Measurements from ENCODE around the gene ADAM12.
A peak's percentile ranks its signal among the peaks of the same experiment; 100 is the strongest.

ADAM12 gene

GRCh38 chr10:126212738-126213137, 175.5 kb downstream of the ADAM12 start:
- no peak for DNase-seq (ENCODE audit: low spot score)

GRCh38 chr10:126210051-126210651, 178.1 kb downstream of the ADAM12 start:
- no peak for DNase-seq (ENCODE audit: low spot score)

- no peak for DNase-seq (ENCODE audit: low spot score)
Measured at GRCh38 chr10:126209451-126209850, 178.8 kb downstream of the ADAM12 start.

GRCh38 chr10:126208726-126209302, 179.5 kb downstream of the ADAM12 start:
- no peak for DNase-seq (ENCODE audit: low spot score)

GRCh38 chr10:126207851-126208250, 180.4 kb downstream of the ADAM12 start:
- DNase-seq (ENCODE audit: low spot score), result no peak

- no peak for DNase-seq (ENCODE audit: low spot score)
Measured at GRCh38 chr10:126207313-126207771, 180.9 kb downstream of the ADAM12 start.

GRCh38 chr10:126205486-126206205, 182.6 kb downstream of the ADAM12 start:
- no peak for DNase-seq (ENCODE audit: low spot score)

- no peak for DNase-seq (ENCODE audit: low spot score)
Measured at GRCh38 chr10:126204320-126204719, 184.0 kb downstream of the ADAM12 start.

- no peak for DNase-seq (ENCODE audit: low spot score)
Measured at GRCh38 chr10:126203746-126204145, 184.5 kb downstream of the ADAM12 start.

GRCh38 chr10:126201603-126202002, 186.7 kb downstream of the ADAM12 start:
- DNase-seq (ENCODE audit: low spot score), result no peak

- DNase-seq (ENCODE audit: low spot score), result peak; percentile 82
Measured at GRCh38 chr10:126199221-126199998, 188.9 kb downstream of the ADAM12 start.

- no peak for DNase-seq (ENCODE audit: low spot score)
Measured at GRCh38 chr10:126198681-126199080, 189.6 kb downstream of the ADAM12 start.

GRCh38 chr10:126197036-126197543, 191.2 kb downstream of the ADAM12 start:
- no peak for DNase-seq (ENCODE audit: low spot score)

GRCh38 chr10:126196281-126196680, 192.0 kb downstream of the ADAM12 start:
- no peak for DNase-seq (ENCODE audit: low spot score)

- no peak for DNase-seq (ENCODE audit: low spot score)
Measured at GRCh38 chr10:126191192-126191591, 197.1 kb downstream of the ADAM12 start.

- DNase-seq (ENCODE audit: low spot score), result no peak
Measured at GRCh38 chr10:126188679-126189200, 199.5 kb downstream of the ADAM12 start.

- DNase-seq (ENCODE audit: low spot score), result no peak
Measured at GRCh38 chr10:126187399-126187798, 200.9 kb downstream of the ADAM12 start.

GRCh38 chr10:126186766-126187165, 201.5 kb downstream of the ADAM12 start:
- DNase-seq (ENCODE audit: low spot score), result no peak

- DNase-seq (ENCODE audit: low spot score), result no peak
Measured at GRCh38 chr10:126185676-126186447, 202.4 kb downstream of the ADAM12 start.

GRCh38 chr10:126181626-126182025, 206.7 kb downstream of the ADAM12 start:
- DNase-seq (ENCODE audit: low spot score), result no peak

- no peak for DNase-seq (ENCODE audit: low spot score)
Measured at GRCh38 chr10:126179637-126180036, 208.6 kb downstream of the ADAM12 start.
